HG03521 (cell line): Measurements from ENCODE around the gene FAM83G.

Experiments used
- ATAC-seq: cut with Tn5 transposase; IDR thresholded peaks from one replicate; pipeline ENCODE4 v1.9.1; 2021; ENCODE audit warnings: mild to moderate bottlenecking, moderate library complexity; ENCODE audit not compliant: unreplicated experiment

Gene FAM83G

GRCh38 chr17:18970582-18971480, 33.7 kb downstream of the FAM83G start:
- no peak for ATAC-seq

GRCh38 chr17:18968945-18969887, 35.3 kb downstream of the FAM83G start:
- no peak for ATAC-seq

- ATAC-seq = no peak
These were observed 36.2 kb downstream of the FAM83G start for GRCh38 chr17:18968345-18968744.

- ATAC-seq = no peak
These were observed 36.6 kb downstream of the FAM83G start for GRCh38 chr17:18967916-18968315.

GRCh38 chr17:18966831-18967624, 37.5 kb downstream of the FAM83G start:
- ATAC-seq = no peak

- ATAC-seq = no peak
These were observed 38.9 kb downstream of the FAM83G start for GRCh38 chr17:18965530-18966236.

GRCh38 chr17:18964550-18964949, 40.0 kb downstream of the FAM83G start:
- no peak for ATAC-seq

- ATAC-seq = no peak
These were observed 40.6 kb downstream of the FAM83G start for GRCh38 chr17:18964018-18964351.

- no peak for ATAC-seq
These were observed 41.2 kb downstream of the FAM83G start for GRCh38 chr17:18963126-18964017.

GRCh38 chr17:18962494-18962815, 42.1 kb downstream of the FAM83G start:
- ATAC-seq = no peak

- ATAC-seq = no peak
These were observed 42.7 kb downstream of the FAM83G start for GRCh38 chr17:18961634-18962493.

- peak; percentile 48 for ATAC-seq
These were observed 43.6 kb downstream of the FAM83G start for GRCh38 chr17:18960803-18961511.

- ATAC-seq = no peak
These were observed 44.3 kb downstream of the FAM83G start for GRCh38 chr17:18960241-18960665.

GRCh38 chr17:18959845-18960240, 44.7 kb downstream of the FAM83G start:
- ATAC-seq = no peak

- no peak for ATAC-seq
These were observed 45.3 kb downstream of the FAM83G start for GRCh38 chr17:18959071-18959844.

GRCh38 chr17:18958611-18959010, 46.0 kb downstream of the FAM83G start:
- no peak for ATAC-seq

GRCh38 chr17:18957831-18958230, 46.7 kb downstream of the FAM83G start:
- ATAC-seq = no peak
